K562 (cell line): ENCODE results near the gene RNASEH2A. TPM values are rescaled to one million over a fixed set of nuclear protein-coding genes. Genes with fewer than 3 reads are reported as not detected.

Experiments used
- ARID1B ChIP-seq: fragments of 450-650 bp; IDR thresholded peaks from 2 replicates; pipeline ENCODE4 v1.6.1; 2016; ENCODE audit warnings: antibody characterized with exemption, mild to moderate bottlenecking, inconsistent platforms
- BCL6 ChIP-seq: fragments of 250-450 bp; sonication (Bioruptor Pico); IDR thresholded peaks from 2 replicates; pipeline ENCODE4 v1.4.0; 2020
- BRCA1 ChIP-seq, 2 experiments: fragments of 450-650 bp in 1 of 2; sonication (generic) in 1 of 2; formaldehyde crosslinking in 1 of 2; IDR thresholded peaks; 2 replicates each; pipeline versions ENCODE4 v1.5.0 to v1.6.1; 2017 to 2020; ENCODE audit warnings: mild to moderate bottlenecking in 1 of 2, missing genetic modification reagents in 1 of 2
- ERF ChIP-seq: fragments of 450-650 bp; formaldehyde crosslinking; IDR thresholded peaks from 2 replicates; pipeline ENCODE4 v1.4.0; 2020; ENCODE audit warnings: mild to moderate bottlenecking, mixed read lengths
- ESRRA ChIP-seq: fragments of 450-650 bp; IDR thresholded peaks from 2 replicates; pipeline ENCODE4 v1.6.1; 2014; ENCODE audit warnings: low read depth, mild to moderate bottlenecking, moderate library complexity, borderline replicate concordance
- FIP1L1 ChIP-seq: fragments of 200-400 bp; formaldehyde crosslinking; IDR thresholded peaks from 2 replicates; pipeline ENCODE4 v1.6.1; 2018; ENCODE audit warnings: mild to moderate bottlenecking, low read depth, low read length; ENCODE audit not compliant: poor library complexity, severe bottlenecking
- FOXJ3 ChIP-seq: sonication (generic); formaldehyde crosslinking; IDR thresholded peaks from 2 replicates; pipeline ENCODE4 v1.4.0; 2020; ENCODE audit warnings: mild to moderate bottlenecking, missing genetic modification reagents
- GATAD2B ChIP-seq: fragments of 450-650 bp; IDR thresholded peaks from 2 replicates; pipeline ENCODE4 v1.6.1; 2017; ENCODE audit warnings: mild to moderate bottlenecking, borderline replicate concordance
- HMG20A ChIP-seq: fragments of 450-650 bp; formaldehyde crosslinking; conservative IDR thresholded peaks from 2 replicates; pipeline ENCODE4 v1.4.0; 2020; ENCODE audit warnings: mild to moderate bottlenecking, mixed read lengths
- LEF1 ChIP-seq: fragments of 450-650 bp; IDR thresholded peaks from 2 replicates; pipeline ENCODE4 v1.6.1; 2016; ENCODE audit warnings: mild to moderate bottlenecking
- NR2F6 ChIP-seq: fragments of 450-650 bp; formaldehyde crosslinking; IDR thresholded peaks from 2 replicates; pipeline ENCODE4 v1.4.0; 2020; ENCODE audit warnings: mild to moderate bottlenecking
- SRSF7 ChIP-seq: fragments of 200-400 bp; formaldehyde crosslinking; optimal IDR thresholded peaks from 2 replicates; pipeline ENCODE3; 2017; ENCODE audit warnings: mild to moderate bottlenecking, low read depth, low read length
- TAF1 ChIP-seq: IDR thresholded peaks from 2 replicates; pipeline ENCODE4 v1.6.1; 2011; ENCODE audit warnings: mild to moderate bottlenecking, low read length, moderate library complexity; ENCODE audit not compliant: insufficient read depth, control insufficient read depth, severe bottlenecking; ENCODE audit errors: extremely low read depth
- TRIM28 ChIP-seq: fragments of 450-650 bp; IDR thresholded peaks from 2 replicates; pipeline ENCODE4 v1.6.1; 2017
- XRCC5 ChIP-seq: fragments of 200-400 bp; formaldehyde crosslinking; IDR thresholded peaks from 2 replicates; pipeline ENCODE4 v1.6.1; 2017; ENCODE audit warnings: low read depth, mild to moderate bottlenecking, low read length
- ZFX ChIP-seq: sonication (generic); formaldehyde crosslinking; IDR thresholded peaks from 2 replicates; pipeline ENCODE4 v1.8.0; 2022; ENCODE audit warnings: mild to moderate bottlenecking, missing genetic modification reagents, moderate library complexity
- ZNF764 ChIP-seq: fragments of 250-450 bp; sonication (Bioruptor Pico); IDR thresholded peaks from 2 replicates; pipeline ENCODE4 v1.4.0; 2020; ENCODE audit warnings: low read depth, mild to moderate bottlenecking, moderate library complexity
- ZNF830 ChIP-seq: fragments of 250-450 bp; sonication (Bioruptor Pico); IDR thresholded peaks from 2 replicates; pipeline ENCODE4 v1.5.0; 2021; ENCODE audit warnings: mild to moderate bottlenecking
- polyA plus RNA-seq, 8 experiments: library from polyadenylated mRNA; depleted of rRNA in 4 of 8; stranded (reverse) in 5 of 8; unstranded in 3 of 8; fragments of >200 nt; fragmentation: Nextera tagmentation in 2 of 8; fragmentation: Illumina TruSeq in 1 of 8; extraction: Ambion mirVana in 2 of 8; extraction: Trizol in 1 of 8; gene quantifications; 2 replicates each; pipeline versions ENCODE4 v1.2.1 to v1.2.3, GENCODE V29; 2011 to 2014; ENCODE audit warnings: inconsistent platforms in 1 of 8, missing spikeins in 1 of 8
- total RNA-seq, 7 experiments: library from RNA; depleted of rRNA in 6 of 7; stranded (reverse); fragments of >200 nt in 6 of 7; fragmentation: Illumina TruSeq in 2 of 7; extraction: Trizol in 2 of 7; gene quantifications; 2 replicates each; pipeline versions ENCODE4 v1.2.1 to v1.2.3, GENCODE V29; 2011 to 2021; ENCODE audit warnings: low replicate concordance in 1 of 7
- TF ChIP-seq, protein P1 (sequence below): fragments of 450-650 bp; IDR thresholded peaks from 2 replicates; pipeline ENCODE4 v1.6.1; 2016; ENCODE audit warnings: antibody characterized with exemption
- TF ChIP-seq, protein P2 (sequence below): sonication (generic); formaldehyde crosslinking; IDR thresholded peaks from 2 replicates; pipeline ENCODE4 v1.8.1; 2022; ENCODE audit warnings: missing genetic modification reagents
- TF ChIP-seq, protein P3 (sequence below): fragments of 250-450 bp; sonication (Bioruptor Pico); IDR thresholded peaks from 2 replicates; pipeline ENCODE4 v1.4.0; 2020; ENCODE audit warnings: mild to moderate bottlenecking, moderate library complexity
- TF ChIP-seq, protein P4 (sequence below): fragments of 250-450 bp; sonication (Bioruptor Pico); IDR thresholded peaks from 2 replicates; pipeline ENCODE4 v1.9.0; 2021; ENCODE audit warnings: mild to moderate bottlenecking
- TF ChIP-seq, protein P5 (sequence below): fragments of 250-450 bp; sonication (Bioruptor Pico); IDR thresholded peaks from 2 replicates; pipeline ENCODE4 v1.5.0; 2022; ENCODE audit warnings: mild to moderate bottlenecking

RNASEH2A gene
- total and polyA plus RNA-seq, 9 of the 15 experiments (the other 6 are each of a cell fraction or from before 2014, with no cell fraction given) = 22.3 to 78.0 (median 61.7) TPM

DNA sequence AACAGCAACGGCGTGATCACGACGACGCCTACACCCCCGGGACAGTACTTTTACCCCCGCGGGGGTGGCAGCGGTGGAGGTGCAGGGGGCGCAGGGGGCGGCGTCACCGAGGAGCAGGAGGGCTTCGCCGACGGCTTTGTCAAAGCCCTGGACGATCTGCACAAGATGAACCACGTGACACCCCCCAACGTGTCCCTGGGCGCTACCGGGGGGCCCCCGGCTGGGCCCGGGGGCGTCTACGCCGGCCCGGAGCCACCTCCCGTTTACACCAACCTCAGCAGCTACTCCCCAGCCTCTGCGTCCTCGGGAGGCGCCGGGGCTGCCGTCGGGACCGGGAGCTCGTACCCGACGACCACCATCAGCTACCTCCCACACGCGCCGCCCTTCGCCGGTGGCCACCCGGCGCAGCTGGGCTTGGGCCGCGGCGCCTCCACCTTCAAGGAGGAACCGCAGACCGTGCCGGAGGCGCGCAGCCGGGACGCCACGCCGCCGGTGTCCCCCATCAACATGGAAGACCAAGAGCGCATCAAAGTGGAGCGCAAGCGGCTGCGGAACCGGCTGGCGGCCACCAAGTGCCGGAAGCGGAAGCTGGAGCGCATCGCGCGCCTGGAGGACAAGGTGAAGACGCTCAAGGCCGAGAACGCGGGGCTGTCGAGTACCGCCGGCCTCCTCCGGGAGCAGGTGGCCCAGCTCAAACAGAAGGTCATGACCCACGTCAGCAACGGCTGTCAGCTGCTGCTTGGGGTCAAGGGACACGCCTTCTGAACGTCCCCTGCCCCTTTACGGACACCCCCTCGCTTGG, 14.1 kb upstream of the RNASEH2A start (continued):
- peak; percentile 99 for TF ChIP-seq FIP1L1
- TF ChIP-seq TRIM28 = no peak
- TF ChIP-seq NR2F6 = no peak
- no peak for TF ChIP-seq ZNF764 (CRISPR knock-in tag)
- TF ChIP-seq ARID1B = no peak
- no peak for TF ChIP-seq LEF1
- TF ChIP-seq XRCC5 = no peak; the same call in 1 of the 2 replicates
- TF ChIP-seq, protein P1, sequence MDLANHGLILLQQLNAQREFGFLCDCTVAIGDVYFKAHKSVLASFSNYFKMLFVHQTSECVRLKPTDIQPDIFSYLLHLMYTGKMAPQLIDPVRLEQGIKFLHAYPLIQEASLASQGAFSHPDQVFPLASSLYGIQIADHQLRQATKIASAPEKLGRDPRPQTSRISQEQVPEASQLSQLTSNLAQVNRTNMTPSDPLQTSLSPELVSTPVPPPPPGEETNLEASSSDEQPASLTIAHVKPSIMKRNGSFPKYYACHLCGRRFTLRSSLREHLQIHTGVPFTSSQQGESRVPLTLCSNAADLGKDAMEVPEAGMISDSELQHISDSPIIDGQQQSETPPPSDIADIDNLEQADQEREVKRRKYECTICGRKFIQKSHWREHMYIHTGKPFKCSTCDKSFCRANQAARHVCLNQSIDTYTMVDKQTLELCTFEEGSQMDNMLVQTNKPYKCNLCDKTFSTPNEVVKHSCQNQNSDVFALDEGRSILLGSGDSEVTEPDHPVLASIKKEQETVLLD = peak; percentile 35; the same call in 1 of the 2 replicates
- no peak for TF ChIP-seq GATAD2B
- TF ChIP-seq BCL6 (CRISPR knock-in tag) = no peak
- TF ChIP-seq HMG20A (CRISPR knock-in tag) = no peak
- TF ChIP-seq SRSF7 = peak; percentile 38
- no peak for TF ChIP-seq BRCA1 (IDR thresholded peaks at IDR 0.05)
- TF ChIP-seq BRCA1 (CRISPR knock-in tag; IDR thresholded peaks at IDR 0.05) = no peak
- TF ChIP-seq, protein P2, sequence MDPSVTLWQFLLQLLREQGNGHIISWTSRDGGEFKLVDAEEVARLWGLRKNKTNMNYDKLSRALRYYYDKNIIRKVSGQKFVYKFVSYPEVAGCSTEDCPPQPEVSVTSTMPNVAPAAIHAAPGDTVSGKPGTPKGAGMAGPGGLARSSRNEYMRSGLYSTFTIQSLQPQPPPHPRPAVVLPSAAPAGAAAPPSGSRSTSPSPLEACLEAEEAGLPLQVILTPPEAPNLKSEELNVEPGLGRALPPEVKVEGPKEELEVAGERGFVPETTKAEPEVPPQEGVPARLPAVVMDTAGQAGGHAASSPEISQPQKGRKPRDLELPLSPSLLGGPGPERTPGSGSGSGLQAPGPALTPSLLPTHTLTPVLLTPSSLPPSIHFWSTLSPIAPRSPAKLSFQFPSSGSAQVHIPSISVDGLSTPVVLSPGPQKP (CRISPR knock-in tag) = no peak
- TF ChIP-seq, protein P3, sequence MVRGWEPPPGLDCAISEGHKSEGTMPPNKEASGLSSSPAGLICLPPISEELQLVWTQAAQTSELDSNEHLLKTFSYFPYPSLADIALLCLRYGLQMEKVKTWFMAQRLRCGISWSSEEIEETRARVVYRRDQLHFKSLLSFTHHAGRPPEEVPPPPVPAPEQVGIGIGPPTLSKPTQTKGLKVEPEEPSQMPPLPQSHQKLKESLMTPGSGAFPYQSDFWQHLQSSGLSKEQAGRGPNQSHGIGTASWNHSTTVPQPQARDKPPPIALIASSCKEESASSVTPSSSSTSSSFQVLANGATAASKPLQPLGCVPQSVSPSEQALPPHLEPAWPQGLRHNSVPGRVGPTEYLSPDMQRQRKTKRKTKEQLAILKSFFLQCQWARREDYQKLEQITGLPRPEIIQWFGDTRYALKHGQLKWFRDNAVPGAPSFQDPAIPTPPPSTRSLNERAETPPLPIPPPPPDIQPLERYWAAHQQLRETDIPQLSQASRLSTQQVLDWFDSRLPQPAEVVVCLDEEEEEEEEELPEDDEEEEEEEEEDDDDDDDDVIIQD = no peak
- peak; percentile 86 for TF ChIP-seq ESRRA
- TF ChIP-seq, protein P4, sequence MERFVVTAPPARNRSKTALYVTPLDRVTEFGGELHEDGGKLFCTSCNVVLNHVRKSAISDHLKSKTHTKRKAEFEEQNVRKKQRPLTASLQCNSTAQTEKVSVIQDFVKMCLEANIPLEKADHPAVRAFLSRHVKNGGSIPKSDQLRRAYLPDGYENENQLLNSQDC (CRISPR knock-in tag) = no peak
- TF ChIP-seq ERF (CRISPR knock-in tag) = no peak
- no peak for TF ChIP-seq FOXJ3 (CRISPR knock-in tag)
- no peak for TF ChIP-seq ZNF830
- TF ChIP-seq, protein P5, sequence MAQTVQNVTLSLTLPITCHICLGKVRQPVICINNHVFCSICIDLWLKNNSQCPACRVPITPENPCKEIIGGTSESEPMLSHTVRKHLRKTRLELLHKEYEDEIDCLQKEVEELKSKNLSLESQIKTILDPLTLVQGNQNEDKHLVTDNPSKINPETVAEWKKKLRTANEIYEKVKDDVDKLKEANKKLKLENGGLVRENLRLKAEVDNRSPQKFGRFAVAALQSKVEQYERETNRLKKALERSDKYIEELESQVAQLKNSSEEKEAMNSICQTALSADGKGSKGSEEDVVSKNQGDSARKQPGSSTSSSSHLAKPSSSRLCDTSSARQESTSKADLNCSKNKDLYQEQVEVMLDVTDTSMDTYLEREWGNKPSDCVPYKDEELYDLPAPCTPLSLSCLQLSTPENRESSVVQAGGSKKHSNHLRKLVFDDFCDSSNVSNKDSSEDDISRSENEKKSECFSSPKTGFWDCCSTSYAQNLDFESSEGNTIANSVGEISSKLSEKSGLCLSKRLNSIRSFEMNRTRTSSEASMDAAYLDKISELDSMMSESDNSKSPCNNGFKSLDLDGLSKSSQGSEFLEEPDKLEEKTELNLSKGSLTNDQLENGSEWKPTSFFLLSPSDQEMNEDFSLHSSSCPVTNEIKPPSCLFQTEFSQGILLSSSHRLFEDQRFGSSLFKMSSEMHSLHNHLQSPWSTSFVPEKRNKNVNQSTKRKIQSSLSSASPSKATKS (CRISPR knock-in tag) = no peak
- TF ChIP-seq TAF1 = peak; percentile 15
- 0 out of 2 replicates have a peak, but pooled peaks have one; percentile 16 for TF ChIP-seq ZFX (CRISPR knock-in tag)
